GM23338 (cell line): ENCODE measurements around the gene CIRBP. TPM values are rescaled to one million over a fixed set of nuclear protein-coding genes. Genes with fewer than 3 reads are reported as not detected.

Experiments used
- ATAC-seq: fragments of 200-7000 bp; cut with Tn5 transposase; 3 replicates; pipeline ENCODE4 v1.9.1; 2020
- DNase-seq: peaks from one replicate; pipeline ENCODE4 v3.0.0-alpha.2; 2015; ENCODE audit warnings: low spot score
- H2AFZ ChIP-seq: fragments of 200-600 bp; sonication (generic); 2 replicates; pipeline ENCODE4 v1.8.0; 2016; ENCODE audit warnings: antibody characterized with exemption, mild to moderate bottlenecking, moderate library complexity
- H3F3A ChIP-seq: fragments of 200-600 bp; sonication (generic); replicated peaks from 2 replicates; pipeline ENCODE4 v1.8.0; 2017; ENCODE audit warnings: antibody characterized with exemption, mixed run types, low read depth
- H3K27ac ChIP-seq: fragments of 200-600 bp; sonication (generic); 2 replicates; pipeline ENCODE4 v1.6.1; 2016; ENCODE audit warnings: low read depth
- H3K27me3 ChIP-seq: fragments of 200-600 bp; sonication (generic); 2 replicates; pipeline ENCODE4 v1.8.0; 2016; ENCODE audit warnings: mild to moderate bottlenecking, mixed run types, moderate library complexity; ENCODE audit not compliant: insufficient read depth
- H3K36me3 ChIP-seq: fragments of 200-600 bp; sonication (generic); 2 replicates; pipeline ENCODE4 v1.8.0; 2016; ENCODE audit warnings: mild to moderate bottlenecking; ENCODE audit not compliant: insufficient read depth
- H3K4me1 ChIP-seq: fragments of 200-600 bp; sonication (generic); 2 replicates; pipeline ENCODE4 v1.8.0; 2016; ENCODE audit warnings: mild to moderate bottlenecking, moderate library complexity; ENCODE audit not compliant: insufficient read depth
- H3K4me2 ChIP-seq: fragments of 200-600 bp; sonication (generic); 2 replicates; pipeline ENCODE4 v1.7.1; 2017; ENCODE audit warnings: mixed run types
- H3K4me3 ChIP-seq: fragments of 200-600 bp; sonication (generic); 2 replicates; pipeline ENCODE4 v1.6.1; 2016; ENCODE audit warnings: mixed run types
- H3K79me2 ChIP-seq: fragments of 200-600 bp; sonication (generic); replicated peaks from 2 replicates; pipeline ENCODE4 v1.8.0; 2017; ENCODE audit warnings: mild to moderate bottlenecking; ENCODE audit not compliant: insufficient read depth
- H3K9me2 ChIP-seq: fragments of 200-600 bp; sonication (generic); 2 replicates; pipeline ENCODE4 v1.8.0; 2017; ENCODE audit not compliant: insufficient read depth
- H4K20me1 ChIP-seq: fragments of 200-600 bp; sonication (generic); replicated peaks from 2 replicates; pipeline ENCODE4 v1.8.0; 2017; ENCODE audit warnings: mild to moderate bottlenecking; ENCODE audit not compliant: insufficient read depth
- H3K27ac Mint-ChIP-seq: 2 replicates; pipeline ENCODE4 v1.8.0; 2020; ENCODE audit warnings: inconsistent platforms, mild to moderate bottlenecking, moderate library complexity, mixed read lengths
- H3K27me3 Mint-ChIP-seq: 3 replicates; pipeline ENCODE4 v1.8.0; 2022; ENCODE audit warnings: low read depth, mild to moderate bottlenecking, moderate library complexity, mixed read lengths, inconsistent platforms; ENCODE audit not compliant: insufficient read depth, poor library complexity
- H3K36me3 Mint-ChIP-seq: 3 replicates; pipeline ENCODE4 v1.8.0; 2021; ENCODE audit warnings: low read depth, mild to moderate bottlenecking, inconsistent platforms, moderate library complexity, mixed read lengths
- H3K4me1 Mint-ChIP-seq: 3 replicates; pipeline ENCODE4 v1.8.0; 2020; ENCODE audit warnings: mild to moderate bottlenecking, inconsistent platforms, mixed read lengths
- H3K4me3 Mint-ChIP-seq: 3 replicates; pipeline ENCODE4 v1.8.0; 2021; ENCODE audit warnings: moderate library complexity, mild to moderate bottlenecking, inconsistent platforms, mixed read lengths
- H3K9me3 Mint-ChIP-seq: 3 replicates; pipeline ENCODE4 v1.8.0; 2020; ENCODE audit warnings: moderate library complexity, mild to moderate bottlenecking, inconsistent platforms, mixed read lengths
- CREB1 ChIP-seq: fragments of 250-450 bp; sonication (Bioruptor Pico); IDR thresholded peaks from 2 replicates; pipeline ENCODE4 v1.5.0; 2020; ENCODE audit warnings: low read depth, mild to moderate bottlenecking, moderate library complexity
- CTCF ChIP-seq, 2 experiments: fragments of 200-600 bp in 1 of 2; sonication (generic) in 1 of 2; conservative IDR thresholded peaks; 2 replicates each; pipeline versions ENCODE4 v1.5.1 to v1.6.1; 2016 to 2017; ENCODE audit warnings: antibody characterized with exemption in 2 of 2, low read depth in 2 of 2, mild to moderate bottlenecking in 2 of 2, moderate library complexity in 1 of 2
- ETS1 ChIP-seq: IDR thresholded peaks from 2 replicates; pipeline ENCODE4 v1.6.1; 2016; ENCODE audit warnings: antibody characterized with exemption
- EZH2 ChIP-seq: fragments of 200-600 bp; sonication (generic); IDR thresholded peaks from one replicate; pipeline ENCODE4 v1.8.0; 2017; ENCODE audit warnings: antibody characterized with exemption, mild to moderate bottlenecking, low read depth; ENCODE audit not compliant: unreplicated experiment
- EZH2phosphoT487 ChIP-seq: fragments of 200-600 bp; sonication (generic); IDR thresholded peaks from one replicate; pipeline ENCODE4 v1.8.1; 2018; ENCODE audit warnings: antibody characterized with exemption; ENCODE audit not compliant: unreplicated experiment
- NANOG ChIP-seq: IDR thresholded peaks from 2 replicates; pipeline ENCODE4 v1.6.1; 2016; ENCODE audit warnings: antibody characterized with exemption, borderline replicate concordance
- POLR2AphosphoS5 ChIP-seq: IDR thresholded peaks from 2 replicates; pipeline ENCODE4 v1.6.1; 2016; ENCODE audit warnings: antibody characterized with exemption, low read depth
- REST ChIP-seq: IDR thresholded peaks from one replicate; pipeline ENCODE4 v1.6.1; 2018; ENCODE audit warnings: antibody characterized with exemption; ENCODE audit not compliant: unreplicated experiment
- STAT1 ChIP-seq: IDR thresholded peaks from one replicate; pipeline ENCODE4 v1.6.1; 2016; ENCODE audit warnings: antibody characterized with exemption; ENCODE audit not compliant: unreplicated experiment
- ZNF114 ChIP-seq: fragments of 250-450 bp; sonication (Bioruptor Pico); IDR thresholded peaks from 2 replicates; pipeline ENCODE4 v1.5.0; 2020; ENCODE audit warnings: mild to moderate bottlenecking, moderate library complexity
- ZNF331 ChIP-seq: fragments of 250-450 bp; sonication (Bioruptor Pico); IDR thresholded peaks from 2 replicates; pipeline ENCODE4 v1.5.0; 2020; ENCODE audit warnings: low read depth, mild to moderate bottlenecking, moderate library complexity
- polyA plus RNA-seq: library from polyadenylated mRNA; unstranded; fragments of >200 nt; fragmentation: Nextera tagmentation; extraction: Ambion mirVana; gene quantifications from 2 replicates; pipeline ENCODE4 v1.2.1, GENCODE V29; 2016
- total RNA-seq: library from RNA; depleted of rRNA; stranded (reverse); fragments of >200 nt; shearing (Covaris generic); gene quantifications from 2 replicates; pipeline ENCODE4 v1.2.3, GENCODE V29; 2014

The CIRBP gene
- total and polyA plus RNA-seq, 2 experiments from 2014 or later, result 153 to 202 TPM

- TF ChIP-seq EZH2phosphoT487 (no peak), ETS1 (no peak), REST (no peak), CTCF (conservative IDR thresholded peaks at IDR 0.05; ENCODE audit: low read depth in 2 of 2) (no peak), NANOG (no peak), ZNF331 (CRISPR knock-in tag) (no peak), ZNF114 (CRISPR knock-in tag) (no peak), CREB1 (CRISPR knock-in tag) (no peak), STAT1 (no peak)
Observed at GRCh38 chr19:1283917-1284292, 14.8 kb downstream of the CIRBP start (continued).

GRCh38 chr19:1284293-1284978 is 15.3 kb downstream of the CIRBP start:
- Histone ChIP-seq H3K27ac (no peak overlapping the region), H3K4me3 (no peak overlapping the region; the same call in 1 of the 2 replicates), H3K9me2 (no peaks in the 10 kb centered on the region), H3K79me2 (no peaks in the 10 kb centered on the region), H2AFZ (no peak overlapping the region), H3K4me1 (no peaks in the 10 kb centered on the region), H4K20me1 (no peaks in the 10 kb centered on the region), H3K27me3 (peaks cover 26% of the 10 kb centered on the region), H3F3A (peaks cover 25% of the 10 kb centered on the region), H3K4me2 (no peak overlapping the region), H3K36me3 (no peaks in the 10 kb centered on the region)
- ATAC-seq (no peak), DNase-seq (no peak)
- Mint-ChIP-seq H3K27ac (no peak overlapping the region), H3K4me1 (peaks cover 18% of the 10 kb centered on the region), H3K9me3 (no peaks in the 10 kb centered on the region; the same call in 2 of the 3 replicates), H3K36me3 (peaks cover 7% of the 10 kb centered on the region; the same call in 2 of the 3 replicates), H3K4me3 (peak overlapping the region; percentile 55), H3K27me3 (peaks cover 26% of the 10 kb centered on the region)
- no peak for TF ChIP-seq STAT1
- no peak for TF ChIP-seq EZH2phosphoT487
- TF ChIP-seq REST, result no peak
- TF ChIP-seq EZH2, result no peak
- no peak for TF ChIP-seq POLR2AphosphoS5
- TF ChIP-seq CTCF (conservative IDR thresholded peaks at IDR 0.05; ENCODE audit: low read depth in 2 of 2), result no peak
- no peak for TF ChIP-seq ETS1
- no peak for TF ChIP-seq ZNF331 (CRISPR knock-in tag)
